MM.1S (cell line): ENCODE data around the gene PAN2.

Source experiments
- DNase-seq: peaks from one replicate; pipeline ENCODE4 v3.0.0-alpha.2; 2015
- H2AFZ ChIP-seq: fragments of 300-600 bp; sonication (generic); 2 replicates; pipeline ENCODE4 v1.6.0; 2016; ENCODE audit warnings: antibody characterized with exemption, low read length
- H3F3A ChIP-seq: fragments of 300-600 bp; sonication (generic); 2 replicates; pipeline ENCODE4 v1.6.1; 2016; ENCODE audit warnings: mild to moderate bottlenecking, antibody characterized with exemption, low read length, moderate library complexity, mixed read lengths; ENCODE audit not compliant: insufficient read depth
- H3K27ac ChIP-seq: fragments of 300-600 bp; sonication (generic); 2 replicates; pipeline ENCODE4 v1.5.1; 2016; ENCODE audit warnings: mild to moderate bottlenecking, low read length
- H3K27me3 ChIP-seq: fragments of 300-600 bp; sonication (generic); replicated peaks from 2 replicates; pipeline ENCODE4 v1.6.0; 2016; ENCODE audit warnings: low read length; ENCODE audit not compliant: insufficient read depth
- H3K36me3 ChIP-seq: fragments of 300-600 bp; sonication (generic); replicated peaks from 2 replicates; pipeline ENCODE4 v1.6.1; 2016; ENCODE audit warnings: mild to moderate bottlenecking, low read length, mixed read lengths; ENCODE audit not compliant: insufficient read depth
- H3K4me1 ChIP-seq: fragments of 300-600 bp; sonication (generic); 2 replicates; pipeline ENCODE4 v1.6.1; 2016; ENCODE audit warnings: low read length, mixed read lengths
- H3K4me2 ChIP-seq: fragments of 300-600 bp; sonication (generic); 2 replicates; pipeline ENCODE4 v1.6.0; 2016; ENCODE audit warnings: low read depth, low read length
- H3K4me3 ChIP-seq: fragments of 300-600 bp; sonication (generic); 2 replicates; pipeline ENCODE4 v1.5.1; 2016; ENCODE audit warnings: low read length, mixed read lengths
- H3K79me2 ChIP-seq: fragments of 300-600 bp; sonication (generic); 2 replicates; pipeline ENCODE4 v1.6.1; 2016; ENCODE audit warnings: mixed run types, low read length, mixed read lengths
- H3K9ac ChIP-seq: fragments of 300-600 bp; sonication (generic); 2 replicates; pipeline ENCODE4 v1.6.1; 2016; ENCODE audit warnings: low read length, mixed read lengths
- H3K9me2 ChIP-seq: fragments of 300-600 bp; sonication (generic); replicated peaks from 2 replicates; pipeline ENCODE4 v1.6.1; 2016; ENCODE audit warnings: mild to moderate bottlenecking, low read length, mixed read lengths; ENCODE audit not compliant: insufficient read depth
- H3K9me3 ChIP-seq: fragments of 300-600 bp; sonication (generic); replicated peaks from 2 replicates; pipeline ENCODE4 v1.6.1; 2016; ENCODE audit warnings: mild to moderate bottlenecking, low read length, mixed read lengths; ENCODE audit not compliant: insufficient read depth
- H4K20me1 ChIP-seq: fragments of 300-600 bp; sonication (generic); 2 replicates; pipeline ENCODE4 v1.6.1; 2016; ENCODE audit warnings: mild to moderate bottlenecking, low read length, moderate library complexity, mixed read lengths; ENCODE audit not compliant: insufficient read depth
- CTCF ChIP-seq: fragments of 300-600 bp; sonication (generic); IDR thresholded peaks from 2 replicates; pipeline ENCODE4 v1.5.1; 2016; ENCODE audit warnings: antibody characterized with exemption, low read length, mixed read lengths
- EZH2 ChIP-seq: fragments of 300-600 bp; sonication (generic); optimal IDR thresholded peaks from 2 replicates; pipeline ENCODE3; 2017; ENCODE audit warnings: low read depth, mild to moderate bottlenecking, antibody characterized with exemption, low read length, mixed read lengths
- EZH2phosphoT487 ChIP-seq: fragments of 300-600 bp; sonication (generic); IDR thresholded peaks from 2 replicates; pipeline ENCODE4 v1.6.1; 2018; ENCODE audit warnings: antibody characterized with exemption, low read length

Gene PAN2

GRCh38 chr12:56373515-56373914 is 39.7 kb upstream of the PAN2 start:
- Histone ChIP-seq H3F3A (peaks cover 14% of the 10 kb centered on the region), H3K9me3 (no peaks in the 10 kb centered on the region), H3K9ac (no peak overlapping the region), H4K20me1 (no peaks in the 10 kb centered on the region), H3K4me2 (no peak overlapping the region), H3K9me2 (no peaks in the 10 kb centered on the region), H3K79me2 (no peaks in the 10 kb centered on the region), H3K27me3 (no peaks in the 10 kb centered on the region), H3K36me3 (no peaks in the 10 kb centered on the region), H3K4me1 (peaks cover 15% of the 10 kb centered on the region), H3K27ac (no peak overlapping the region), H2AFZ (no peak overlapping the region), H3K4me3 (no peak overlapping the region)
- no peak for TF ChIP-seq EZH2phosphoT487
- no peak for TF ChIP-seq EZH2
- no peak for TF ChIP-seq CTCF
- DNase-seq: no peak

- Histone ChIP-seq H3K9ac (no peak overlapping the region), H3K79me2 (no peaks in the 10 kb centered on the region), H3K4me3 (no peak overlapping the region), H4K20me1 (no peaks in the 10 kb centered on the region), H3F3A (no peaks in the 10 kb centered on the region), H3K9me2 (no peaks in the 10 kb centered on the region), H3K27ac (no peak overlapping the region), H3K27me3 (no peaks in the 10 kb centered on the region), H3K4me1 (no peaks in the 10 kb centered on the region), H3K4me2 (no peak overlapping the region), H3K36me3 (no peaks in the 10 kb centered on the region), H2AFZ (no peak overlapping the region), H3K9me3 (no peaks in the 10 kb centered on the region)
- TF ChIP-seq EZH2phosphoT487 (no peak), CTCF (no peak), EZH2 (no peak)
- DNase-seq: no peak
Measured at GRCh38 chr12:56366948-56367347, 33.1 kb upstream of the PAN2 start.

GRCh38 chr12:56362130-56363059 is 28.6 kb upstream of the PAN2 start, which contains the start of gene APOF:
Gene APOF (minus strand): TSS chr12:56362857. CDS start chr12:56362745, 112 bp downstream.
- no peak within 1 kb of the TSS for H3K4me3 ChIP-seq
- H3K4me1 ChIP-seq: peaks cover 4% of the 10 kb centered on the region; the same call in 1 of the 2 replicates
- H3K27ac ChIP-seq: no peak within 1 kb of the TSS
- H3K9me2 ChIP-seq: no peaks in the 10 kb centered on the region
- no peak for DNase-seq
- no peak within 1 kb of the TSS for H2AFZ ChIP-seq
- no peaks in the 10 kb centered on the region for H3K27me3 ChIP-seq
- H3K9ac ChIP-seq: no peak within 1 kb of the TSS
- H3K9me3 ChIP-seq: no peaks in the 10 kb centered on the region
- peaks cover 23% of the 10 kb centered on the region for H3K79me2 ChIP-seq
- no peaks in the 10 kb centered on the region for H3K36me3 ChIP-seq
- no peak within 1 kb of the TSS for H3K4me2 ChIP-seq
- no peaks in the 10 kb centered on the region for H4K20me1 ChIP-seq
- TF ChIP-seq EZH2: no peak
- TF ChIP-seq CTCF: no peak
- no peak for TF ChIP-seq EZH2phosphoT487
- H3F3A ChIP-seq: peaks cover 22% of the 10 kb centered on the region
